Ascending aorta (tissue), 2 donors: ENCODE data around the gene PIK3CB. TPM values are rescaled to one million over a fixed set of nuclear protein-coding genes. Genes with fewer than 3 reads are reported as not detected.

Experiments
- DNase-seq, 2 donors: peaks; one replicate each; pipeline ENCODE4 v3.0.0-alpha.2; 2019; ENCODE audit warnings: low spot score in 2 of 2
- H3K27ac ChIP-seq, 2 donors: fragments of 200-600 bp; sonication (generic); one replicate each; pipeline ENCODE4 v1.5.1; 2016 to 2017; ENCODE audit warnings: mild to moderate bottlenecking in 1 of 2
- H3K27me3 ChIP-seq: fragments of 200-600 bp; sonication (generic); one replicate; pipeline ENCODE4 v1.5.1; 2017
- H3K36me3 ChIP-seq, 2 donors: fragments of 200-600 bp; sonication (generic); one replicate each; pipeline ENCODE4 v1.5.1; 2016
- H3K4me1 ChIP-seq, 2 donors: fragments of 200-600 bp; sonication (generic); one replicate each; pipeline ENCODE4 v1.5.1; 2016 to 2017; ENCODE audit warnings: mild to moderate bottlenecking in 1 of 2
- H3K4me3 ChIP-seq, 2 donors: fragments of 200-600 bp; sonication (generic); one replicate each; pipeline ENCODE4 v1.5.1; 2016 to 2017; ENCODE audit warnings: mild to moderate bottlenecking in 1 of 2
- H3K9me3 ChIP-seq, 2 donors: fragments of 200-600 bp; sonication (generic); one replicate each; pipeline ENCODE4 v1.5.1; 2016
- intact Hi-C: fragments of 100-400 bp; cut with DNase I; formaldehyde crosslinking; loops from one replicate; pipeline ENCODE4 v1.15.1; 2023
- total RNA-seq: library from RNA; depleted of rRNA; stranded (reverse); fragments of >200 nt; gene quantifications from one replicate; pipeline ENCODE4 v1.1.0, GENCODE V29; 2016
- TF ChIP-seq, protein P1 (sequence below), 3 experiments: fragments of 200-600 bp in 2 of 3; fragments of 450-650 bp in 1 of 3; sonication (generic) in 2 of 3; IDR thresholded peaks; one replicate each; pipeline ENCODE4 v1.5.1; 2016 to 2019; ENCODE audit warnings: antibody characterized with exemption in 3 of 3, mild to moderate bottlenecking in 1 of 3, moderate library complexity in 1 of 3

Gene PIK3CB
- total RNA-seq, 1 donor from 2014 or later = 9.3 TPM

DNA sequence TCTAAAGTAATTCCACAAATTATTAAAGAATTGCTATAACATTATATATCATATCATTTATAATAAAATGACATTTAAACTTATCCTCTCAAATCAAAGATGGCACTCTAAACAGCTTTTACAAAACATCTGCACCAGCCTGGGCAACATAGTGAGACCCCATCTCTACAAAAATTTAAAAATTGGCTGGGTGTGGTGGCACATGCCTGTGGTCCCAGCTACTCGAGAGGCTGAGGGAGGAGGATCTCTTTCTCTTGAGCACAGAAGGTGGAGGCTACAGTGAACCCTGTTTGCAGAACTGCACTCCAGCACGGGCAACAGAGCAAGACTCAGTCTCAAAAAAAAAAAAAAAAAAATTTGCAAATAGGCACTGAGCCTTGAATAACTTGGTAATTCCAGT, 63.1 kb downstream of the PIK3CB start:
- Histone ChIP-seq H3K9me3 (peaks cover 0 to 3% of the 10 kb centered on the region in 2 donors), H3K4me3 (no peak overlapping the region), H3K27me3 (no peaks in the 10 kb centered on the region), H3K36me3 (peaks cover 0 to 8% of the 10 kb centered on the region in 2 donors), H3K4me1 (peaks cover 3 to 7% of the 10 kb centered on the region in 2 donors), H3K27ac (no peak overlapping the region)
- intact Hi-C loops = no loop called here
- TF ChIP-seq, protein P1, sequence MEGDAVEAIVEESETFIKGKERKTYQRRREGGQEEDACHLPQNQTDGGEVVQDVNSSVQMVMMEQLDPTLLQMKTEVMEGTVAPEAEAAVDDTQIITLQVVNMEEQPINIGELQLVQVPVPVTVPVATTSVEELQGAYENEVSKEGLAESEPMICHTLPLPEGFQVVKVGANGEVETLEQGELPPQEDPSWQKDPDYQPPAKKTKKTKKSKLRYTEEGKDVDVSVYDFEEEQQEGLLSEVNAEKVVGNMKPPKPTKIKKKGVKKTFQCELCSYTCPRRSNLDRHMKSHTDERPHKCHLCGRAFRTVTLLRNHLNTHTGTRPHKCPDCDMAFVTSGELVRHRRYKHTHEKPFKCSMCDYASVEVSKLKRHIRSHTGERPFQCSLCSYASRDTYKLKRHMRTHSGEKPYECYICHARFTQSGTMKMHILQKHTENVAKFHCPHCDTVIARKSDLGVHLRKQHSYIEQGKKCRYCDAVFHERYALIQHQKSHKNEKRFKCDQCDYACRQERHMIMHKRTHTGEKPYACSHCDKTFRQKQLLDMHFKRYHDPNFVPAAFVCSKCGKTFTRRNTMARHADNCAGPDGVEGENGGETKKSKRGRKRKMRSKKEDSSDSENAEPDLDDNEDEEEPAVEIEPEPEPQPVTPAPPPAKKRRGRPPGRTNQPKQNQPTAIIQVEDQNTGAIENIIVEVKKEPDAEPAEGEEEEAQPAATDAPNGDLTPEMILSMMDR (IDR thresholded peaks at IDR 0.05) = no peak
- DNase-seq = no peak

DNA sequence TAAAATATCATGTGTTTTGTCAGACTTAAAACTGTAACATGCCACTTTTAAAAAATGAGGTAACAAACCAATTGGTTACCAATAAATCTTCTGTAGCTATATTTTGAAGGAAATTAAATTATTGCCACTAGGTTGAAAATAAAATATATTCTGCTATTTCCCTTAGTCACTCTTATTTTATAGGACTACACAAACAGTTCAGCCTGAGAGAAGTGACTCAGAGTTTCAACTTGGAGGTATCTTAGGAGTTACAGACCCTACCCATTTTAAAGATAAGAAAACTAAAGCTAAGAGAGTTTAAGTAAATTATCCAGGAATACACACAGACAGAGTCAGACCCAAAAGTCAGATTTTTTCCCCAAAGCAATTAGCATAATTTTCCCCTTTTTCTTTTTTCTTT, 65.1 kb downstream of the PIK3CB start:
- TF ChIP-seq, protein P1 (IDR thresholded peaks at IDR 0.05) = no peak
- H3K27me3 ChIP-seq = no peaks in the 10 kb centered on the region
- intact Hi-C loops = no loop called here
- H3K4me1 ChIP-seq = peaks cover 0 to 3% of the 10 kb centered on the region in 2 donors
- H3K9me3 ChIP-seq = peaks cover 0 to 3% of the 10 kb centered on the region in 2 donors
- no peak overlapping the region for H3K27ac ChIP-seq
- peaks cover 0 to 8% of the 10 kb centered on the region in 2 donors for H3K36me3 ChIP-seq
- H3K4me3 ChIP-seq = no peak overlapping the region
- no peak for DNase-seq

DNA sequence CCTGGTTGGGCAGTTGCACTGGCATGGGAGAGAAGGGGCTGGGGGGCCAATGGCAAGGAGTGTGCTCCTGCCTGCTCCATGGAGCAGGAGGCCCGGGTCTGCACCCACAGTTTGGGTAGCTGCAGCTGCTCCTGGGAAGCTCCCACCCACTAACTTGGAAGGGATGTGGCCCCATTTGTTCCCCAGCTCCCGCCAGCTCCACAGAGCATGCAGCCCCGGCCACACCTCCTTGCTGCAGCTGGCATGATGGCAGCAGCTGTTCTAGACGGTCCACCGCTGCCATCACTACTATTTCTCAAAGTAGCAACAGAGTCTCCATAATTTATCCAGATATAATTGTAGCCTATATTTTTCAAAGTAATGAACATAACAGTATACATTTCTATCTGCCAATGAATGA, 65.8 kb downstream of the PIK3CB start:
- TF ChIP-seq, protein P1 (IDR thresholded peaks at IDR 0.05) = no peak

DNA sequence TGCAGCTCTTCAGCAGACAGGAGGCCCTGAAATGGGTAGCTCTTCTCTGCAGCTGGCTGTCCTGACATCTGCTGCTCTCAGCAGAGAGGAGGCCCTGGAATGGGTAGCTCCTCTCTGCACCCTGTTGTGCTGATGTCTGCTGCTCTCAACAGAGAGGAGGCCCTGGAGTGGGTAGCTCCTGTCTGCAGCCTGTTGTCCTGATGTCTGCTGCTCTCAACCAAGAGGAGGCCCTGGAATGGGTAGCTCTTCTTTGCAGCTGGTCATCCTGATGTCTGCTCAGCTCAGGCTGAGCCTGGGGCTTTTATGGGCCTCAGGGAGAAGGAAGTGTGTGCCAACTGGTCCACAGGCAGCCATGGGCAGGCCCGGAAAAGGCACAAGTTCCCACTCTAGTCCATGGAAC, 66.6 kb downstream of the PIK3CB start:
- no peaks in the 10 kb centered on the region for H3K4me1 ChIP-seq
- TF ChIP-seq, protein P1 (IDR thresholded peaks at IDR 0.05) = no peak
- H3K27ac ChIP-seq = no peak overlapping the region
- intact Hi-C loops = no loop called here
- no peak for DNase-seq
- H3K9me3 ChIP-seq = peaks cover 0 to 3% of the 10 kb centered on the region in 2 donors
- no peaks in the 10 kb centered on the region for H3K27me3 ChIP-seq
- H3K36me3 ChIP-seq = peaks cover 0 to 8% of the 10 kb centered on the region in 2 donors
- no peak overlapping the region for H3K4me3 ChIP-seq

More for the DNA sequence above, 65.8 kb downstream of the PIK3CB start:
- peaks cover 0 to 8% of the 10 kb centered on the region in 2 donors for H3K36me3 ChIP-seq
- H3K4me3 ChIP-seq = no peak overlapping the region
- peaks cover 0 to 3% of the 10 kb centered on the region in 2 donors for H3K9me3 ChIP-seq
- intact Hi-C loops = no loop called here
- no peaks in the 10 kb centered on the region for H3K4me1 ChIP-seq
- no peaks in the 10 kb centered on the region for H3K27me3 ChIP-seq
- no peak for DNase-seq
- H3K27ac ChIP-seq = no peak overlapping the region

DNA sequence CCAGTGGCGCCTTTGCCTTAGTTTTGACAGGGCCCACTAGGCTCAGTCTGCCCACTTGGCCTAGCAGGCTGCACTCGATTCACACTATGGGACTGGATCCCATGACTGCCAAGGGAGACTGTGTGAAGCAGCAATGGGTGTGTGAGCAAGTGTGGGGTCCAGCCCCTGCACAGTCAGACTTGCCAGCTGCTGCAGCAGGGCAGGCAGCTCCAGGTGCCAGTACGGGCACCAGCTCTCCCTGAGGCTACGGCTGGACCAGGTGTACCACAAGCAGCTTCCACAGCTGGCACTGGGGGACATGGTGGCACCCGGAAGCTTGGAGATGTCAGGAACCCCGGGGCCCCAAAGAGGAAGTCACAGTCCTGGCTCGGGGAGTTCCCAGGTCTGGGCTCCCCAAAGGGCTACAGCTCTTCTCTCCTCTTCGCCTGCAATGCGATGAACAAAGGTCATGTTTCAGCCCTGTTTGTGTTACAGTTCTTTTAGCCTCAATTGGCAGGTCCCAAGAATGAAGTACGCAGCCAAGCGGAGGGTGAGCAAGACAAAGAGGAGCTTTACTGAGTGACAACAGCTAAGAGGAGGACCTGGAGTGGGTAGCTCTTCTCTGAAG, 67.1 kb downstream of the PIK3CB start:
- Histone ChIP-seq H3K9me3 (peaks cover 0 to 3% of the 10 kb centered on the region in 2 donors), H3K27ac (no peak overlapping the region), H3K4me1 (no peaks in the 10 kb centered on the region), H3K27me3 (no peaks in the 10 kb centered on the region), H3K36me3 (peaks cover 0 to 8% of the 10 kb centered on the region in 2 donors), H3K4me3 (no peak overlapping the region)
- DNase-seq = no peak
- intact Hi-C loops = no loop called here
- TF ChIP-seq, protein P1 (IDR thresholded peaks at IDR 0.05) = no peak
